HPDE6-E6E7 (cell line): Measurements from ENCODE around the gene PKD1.

Experiments
- DNase-seq: peaks from one replicate; pipeline ENCODE4 v3.0.0; 2011; ENCODE audit warnings: missing footprints; ENCODE audit errors: extremely low spot score

PKD1 gene

DNA sequence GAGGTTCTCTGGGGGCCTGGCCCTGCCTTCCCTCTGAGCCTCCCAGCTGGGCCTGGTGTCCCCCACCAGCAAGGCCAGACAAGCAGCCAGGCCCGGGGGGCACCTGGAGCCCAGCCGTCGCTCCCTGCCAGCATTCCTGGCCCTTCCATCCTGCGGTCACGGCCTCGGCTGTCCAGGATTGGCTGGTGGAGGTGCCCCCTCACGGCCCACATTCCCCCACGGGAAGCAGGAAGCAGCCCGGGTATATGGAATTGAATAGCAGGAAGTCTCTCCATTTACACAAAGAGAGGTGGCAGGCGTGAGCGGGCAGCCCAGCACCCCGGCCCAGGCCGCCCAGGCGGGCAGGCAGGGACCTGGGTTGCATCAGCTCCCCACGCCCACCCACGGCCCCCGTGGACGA is 34.4 kb upstream of the PKD1 start:
- no peak for DNase-seq

- no peak for DNase-seq
These were observed 31.5 kb upstream of the PKD1 start for GRCh38 chr16:2167068-2167638.

DNA sequence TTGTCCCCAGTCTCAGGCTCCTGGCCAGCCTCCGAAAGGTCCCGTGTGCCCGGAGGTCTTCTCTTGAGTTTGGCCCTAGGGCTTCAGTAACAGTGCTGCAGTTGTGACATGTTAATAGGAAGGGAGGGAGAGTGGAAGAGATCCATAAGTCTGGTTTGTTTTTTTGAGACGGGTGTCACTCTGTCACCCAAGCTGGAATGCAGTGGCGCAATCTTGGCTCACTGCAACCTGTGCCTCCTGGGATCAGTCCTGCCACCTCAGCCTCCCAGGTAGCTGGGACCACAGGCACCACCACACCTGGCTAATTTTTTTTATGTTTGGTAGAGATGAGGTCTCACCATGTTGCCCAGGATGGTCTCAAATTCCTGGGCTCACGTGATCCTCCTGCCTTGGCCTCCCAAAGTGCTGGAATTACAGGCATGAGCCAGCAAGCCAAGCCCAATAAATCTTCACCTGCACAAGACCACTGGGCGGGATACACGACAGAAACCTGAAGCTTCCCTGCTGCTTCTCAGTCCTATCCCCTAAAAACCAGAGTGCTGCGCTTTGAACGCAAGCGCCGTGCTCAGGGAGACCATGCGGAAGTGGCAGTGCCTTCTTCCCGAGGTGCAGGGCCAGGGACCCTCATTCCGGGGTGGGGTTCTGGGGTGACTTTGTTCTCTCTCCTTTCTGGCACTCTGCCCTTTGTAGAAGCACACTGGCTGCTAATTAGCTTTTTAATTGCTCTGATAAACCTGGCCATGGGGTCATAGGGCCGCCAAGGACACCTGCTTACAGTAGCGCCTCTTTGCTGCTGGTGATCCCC is 30.8 kb upstream of the PKD1 start:
- no peak for DNase-seq

DNA sequence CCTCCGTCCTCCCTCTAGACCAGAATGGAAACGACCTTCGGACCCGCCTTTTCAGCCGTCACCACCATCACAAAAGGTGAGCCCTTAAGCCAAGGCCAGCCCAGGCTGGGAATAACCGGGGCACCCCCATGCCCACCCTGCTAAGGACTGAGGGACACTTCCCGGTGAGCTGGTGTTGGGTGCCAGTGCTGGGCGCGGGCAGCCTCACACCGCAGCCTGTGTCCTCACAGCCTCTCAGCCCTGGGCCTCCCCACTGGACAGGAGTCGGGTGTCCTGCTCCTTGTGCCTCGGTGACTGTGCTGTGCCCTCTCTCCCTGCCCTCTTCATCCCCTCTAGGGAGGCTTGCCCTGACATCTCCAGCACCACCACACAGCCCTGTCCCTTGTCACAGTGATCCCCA is 30.2 kb upstream of the PKD1 start:
- no peak for DNase-seq

- DNase-seq = peak; percentile 85
These were observed 27.6 kb upstream of the PKD1 start for GRCh38 chr16:2163211-2163881.

GRCh38 chr16:2162676-2163118 is 27.0 kb upstream of the PKD1 start:
- no peak for DNase-seq

GRCh38 chr16:2161911-2162310 is 26.2 kb upstream of the PKD1 start:
- DNase-seq = no peak

- DNase-seq = no peak
These were observed 25.3 kb upstream of the PKD1 start for GRCh38 chr16:2160915-2161551.

GRCh38 chr16:2159175-2159838 is 23.6 kb upstream of the PKD1 start:
- no peak for DNase-seq

GRCh38 chr16:2158262-2158638 is 22.6 kb upstream of the PKD1 start:
- no peak for DNase-seq

- no peak for DNase-seq
These were observed 22.0 kb upstream of the PKD1 start for GRCh38 chr16:2157480-2158261.

DNA sequence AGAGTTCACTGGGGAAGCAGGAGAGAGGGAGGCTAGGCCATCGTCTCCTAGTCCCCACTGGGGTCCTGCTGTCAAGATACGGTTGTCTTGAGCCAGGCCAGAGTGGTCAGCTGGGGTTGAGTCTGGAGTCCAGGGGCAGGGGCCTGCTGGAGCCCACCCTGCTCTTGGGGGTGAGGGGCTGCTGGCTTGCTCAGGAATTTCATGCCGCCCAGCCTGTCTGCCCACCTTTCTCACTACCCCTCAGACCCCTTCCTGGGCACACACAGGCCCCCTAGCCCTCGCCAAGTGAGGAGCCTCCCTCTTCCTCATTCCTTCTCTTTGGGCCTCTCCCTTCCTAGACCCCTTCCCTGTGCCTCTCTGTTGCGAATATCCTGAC is 21.1 kb upstream of the PKD1 start:
- no peak for DNase-seq

DNA sequence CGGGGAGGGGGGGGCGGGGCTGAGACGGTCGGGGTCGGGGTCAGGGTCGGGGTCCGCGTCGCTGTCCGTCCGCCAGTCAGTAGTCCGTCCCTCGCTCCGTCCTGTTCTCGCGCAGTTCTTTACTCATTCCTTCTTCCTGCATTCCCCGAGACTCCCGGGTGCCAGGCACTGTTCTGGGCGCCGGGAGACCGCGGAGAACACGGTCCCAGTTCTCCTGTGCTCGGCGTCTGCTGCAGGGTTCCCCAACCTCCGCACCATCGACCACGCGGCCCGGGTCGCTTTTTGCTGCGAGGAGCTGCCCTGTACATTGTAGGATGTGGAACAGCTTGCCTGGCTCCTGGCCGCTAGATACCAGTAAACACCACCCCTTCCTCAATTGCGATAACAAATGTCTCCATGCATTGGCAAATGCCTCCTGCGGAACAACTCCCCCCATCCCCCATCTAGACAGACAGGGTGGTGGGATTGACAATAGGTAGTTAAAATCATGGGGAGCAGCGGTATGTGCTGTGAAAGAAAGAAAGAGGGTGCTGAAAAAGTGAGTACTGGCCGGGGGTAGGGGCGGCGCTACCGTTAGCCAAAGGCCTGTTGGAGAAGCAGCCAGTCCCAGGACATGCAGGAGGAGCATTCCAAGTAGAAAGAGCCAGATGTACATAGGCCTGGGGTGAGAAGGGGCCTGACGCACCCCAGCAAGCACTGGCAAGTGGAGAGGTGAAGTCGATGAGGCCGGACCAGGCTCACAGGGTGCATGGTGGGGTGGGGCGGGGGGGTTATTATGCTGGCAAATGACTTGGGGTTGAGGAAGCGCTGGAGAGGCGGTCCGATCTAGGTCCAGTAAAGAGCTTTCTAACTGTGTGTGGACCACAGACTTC is 20.5 kb upstream of the PKD1 start:
- DNase-seq = no peak

- DNase-seq = peak; percentile 98
These were observed 19.6 kb upstream of the PKD1 start, which contains the start of gene TRAF7 for GRCh38 chr16:2155091-2155950. Gene TRAF7, plus strand, starts transcription at chr16:2155782. Its CDS starts 8,139 bp downstream, at chr16:2163921.

GRCh38 chr16:2154533-2155090 is 18.9 kb upstream of the PKD1 start:
- no peak for DNase-seq

- DNase-seq = no peak
These were observed 17.2 kb upstream of the PKD1 start for GRCh38 chr16:2152695-2153506.

- DNase-seq = no peak
These were observed 15.7 kb upstream of the PKD1 start for GRCh38 chr16:2151188-2152091.
